SK-N-SH (cell line): Measurements from ENCODE around the gene NPTX1. TPM values are rescaled to one million over a fixed set of nuclear protein-coding genes. Genes with fewer than 3 reads are reported as not detected.

Experiments
- CTCF ChIA-PET: fragments of 300-600, 350-600 bp; formaldehyde crosslinking; extraction: SDS; loops from one replicate; lab custom pipeline; 2021; lab: Yijun Ruan, JAX
- POLR2A ChIA-PET: fragments of 350-600 bp; sonication (Branson Sonifier 250); formaldehyde crosslinking; extraction: SDS; loops from one replicate; lab custom pipeline; 2020; ENCODE audit warnings: antibody characterized with exemption, inconsistent platforms; lab: Yijun Ruan, JAX
- DNase-seq: peaks from one replicate; pipeline ENCODE4 v3.0.0; 2012
- H2AFZ ChIP-seq: fragments of 200-600 bp; sonication (generic); 2 replicates; pipeline ENCODE4 v1.8.1; 2016; ENCODE audit warnings: antibody characterized with exemption, mild to moderate bottlenecking, low read depth
- H3F3A ChIP-seq: fragments of 200-600 bp; sonication (generic); replicated peaks from 2 replicates; pipeline ENCODE3; 2016; ENCODE audit warnings: antibody characterized with exemption, mild to moderate bottlenecking; ENCODE audit not compliant: insufficient read depth
- H3K27ac ChIP-seq, 2 experiments: fragments of 200-500 bp in 1 of 2; fragments of 200-600 bp in 1 of 2; sonication (Bioruptor generic) in 1 of 2; sonication (generic), shearing (Covaris generic) in 1 of 2; 2 replicates each; pipeline versions ENCODE4 v1.5.1 to v1.6.1; 2014 to 2016; ENCODE audit warnings: low read depth in 2 of 2, inconsistent platforms in 1 of 2, low read length in 1 of 2, mild to moderate bottlenecking in 1 of 2, mixed read lengths in 1 of 2
- H3K27me3 ChIP-seq: fragments of 200-600 bp; sonication (generic), shearing (Covaris generic); 2 replicates; pipeline ENCODE4 v1.6.1; 2016; ENCODE audit warnings: mixed run types; ENCODE audit not compliant: insufficient read depth
- H3K36me3 ChIP-seq, 2 experiments: fragments of 200-500 bp in 1 of 2; fragments of 200-600 bp in 1 of 2; sonication (Bioruptor generic) in 1 of 2; sonication (generic) in 1 of 2; replicated peaks in 1 of 2; 2 replicates each; pipeline versions ENCODE3 to v1.5.1; 2014 to 2016; ENCODE audit warnings: low read length in 1 of 2, mild to moderate bottlenecking in 1 of 2; ENCODE audit not compliant: insufficient read depth in 2 of 2, control insufficient read depth in 1 of 2
- H3K4me1 ChIP-seq, 2 experiments: fragments of 200-500 bp in 1 of 2; fragments of 200-600 bp in 1 of 2; sonication (Bioruptor generic) in 1 of 2; sonication (generic), shearing (Covaris generic) in 1 of 2; 2 replicates each; pipeline versions ENCODE4 v1.5.1 to v1.6.1; 2014 to 2016; ENCODE audit warnings: low read depth in 1 of 2, low read length in 1 of 2, mixed run types in 1 of 2; ENCODE audit not compliant: insufficient read depth in 2 of 2, control insufficient read depth in 1 of 2
- H3K4me2 ChIP-seq: fragments of 200-600 bp; sonication (generic), shearing (Covaris generic); 2 replicates; pipeline ENCODE4 v1.6.1; 2017; ENCODE audit warnings: mixed run types
- H3K4me3 ChIP-seq, 2 experiments: fragments of 200-500 bp in 1 of 2; fragments of 200-600 bp in 1 of 2; sonication (Bioruptor generic) in 1 of 2; sonication (generic), shearing (Covaris generic) in 1 of 2; 2 replicates each; pipeline versions ENCODE4 v1.5.1 to v1.8.1; 2014 to 2016; ENCODE audit warnings: low read depth in 2 of 2, inconsistent platforms in 1 of 2, low read length in 1 of 2, mild to moderate bottlenecking in 1 of 2, mixed read lengths in 1 of 2, moderate library complexity in 1 of 2
- H3K79me2 ChIP-seq: fragments of 200-600 bp; sonication (generic); 2 replicates; pipeline ENCODE4 v1.8.1; 2017; ENCODE audit warnings: mild to moderate bottlenecking; ENCODE audit not compliant: insufficient read depth
- H3K9ac ChIP-seq: fragments of 200-600 bp; sonication (generic); 2 replicates; pipeline ENCODE4 v1.6.1; 2017; ENCODE audit warnings: mixed run types
- H3K9me2 ChIP-seq: fragments of 200-600 bp; sonication (generic); 2 replicates; pipeline ENCODE4 v1.6.1; 2017; ENCODE audit warnings: mixed run types
- H3K9me3 ChIP-seq: fragments of 200-600 bp; sonication (generic); 2 replicates; pipeline ENCODE4 v1.6.1; 2017; ENCODE audit warnings: mixed run types, mild to moderate bottlenecking, moderate library complexity
- H4K20me1 ChIP-seq: fragments of 200-600 bp; sonication (generic); 2 replicates; pipeline ENCODE4 v1.6.1; 2017; ENCODE audit warnings: mild to moderate bottlenecking, mixed run types; ENCODE audit not compliant: insufficient read depth
- ELF1 ChIP-seq: IDR thresholded peaks from 2 replicates; pipeline ENCODE4 v1.4.0; 2012
- EZH2phosphoT487 ChIP-seq: fragments of 200-600 bp; sonication (generic); IDR thresholded peaks from 2 replicates; pipeline ENCODE4 v1.6.1; 2017; ENCODE audit warnings: low read depth, mixed run types, mild to moderate bottlenecking, antibody characterized with exemption, moderate library complexity, borderline replicate concordance
- NFIC ChIP-seq: IDR thresholded peaks from 2 replicates; pipeline ENCODE4 v1.4.0; 2012; ENCODE audit warnings: borderline replicate concordance
- TAF1 ChIP-seq: IDR thresholded peaks from 2 replicates; pipeline ENCODE4 v1.6.1; 2012; ENCODE audit warnings: low read depth, mild to moderate bottlenecking, low read length, moderate library complexity, borderline replicate concordance
- TCF12 ChIP-seq: IDR thresholded peaks from 2 replicates; pipeline ENCODE4 v1.4.0; 2012
- WGBS: methylation state at CpG from one replicate; pipeline ENCODE4 v1.1.6; 2017; ENCODE audit warnings: low lambda C conversion rate; 5-methylcytosine and 5-hydroxymethylcytosine counted together
- polyA plus RNA-seq, 3 experiments: library from polyadenylated mRNA; depleted of rRNA; stranded (reverse); fragments of >200 nt; gene quantifications; 2 replicates each; pipeline ENCODE4 v1.2.3, GENCODE V29; 2012
- TF ChIP-seq, protein P1 (sequence below): fragments of 150-350 bp; IDR thresholded peaks from 2 replicates; pipeline ENCODE4 v1.6.1; 2016; ENCODE audit warnings: mild to moderate bottlenecking, low read depth, low read length
- TF ChIP-seq, protein P2 (sequence below): IDR thresholded peaks from 2 replicates; pipeline ENCODE4 v1.4.0; 2012; ENCODE audit warnings: low read depth, borderline replicate concordance
- TF ChIP-seq, protein P3 (sequence below): IDR thresholded peaks from 2 replicates; pipeline ENCODE4 v1.4.0; 2012; ENCODE audit warnings: low read depth

The NPTX1 gene, protein sequence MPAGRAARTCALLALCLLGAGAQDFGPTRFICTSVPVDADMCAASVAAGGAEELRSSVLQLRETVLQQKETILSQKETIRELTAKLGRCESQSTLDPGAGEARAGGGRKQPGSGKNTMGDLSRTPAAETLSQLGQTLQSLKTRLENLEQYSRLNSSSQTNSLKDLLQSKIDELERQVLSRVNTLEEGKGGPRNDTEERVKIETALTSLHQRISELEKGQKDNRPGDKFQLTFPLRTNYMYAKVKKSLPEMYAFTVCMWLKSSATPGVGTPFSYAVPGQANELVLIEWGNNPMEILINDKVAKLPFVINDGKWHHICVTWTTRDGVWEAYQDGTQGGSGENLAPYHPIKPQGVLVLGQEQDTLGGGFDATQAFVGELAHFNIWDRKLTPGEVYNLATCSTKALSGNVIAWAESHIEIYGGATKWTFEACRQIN
- 0.05 and 0.16 TPM in 2 replicates for polyA plus RNA-seq (2012; rRNA removed)
- 0.01 and 0.03 TPM in 2 replicates for polyA plus RNA-seq (2012; cell fraction: cytosol; rRNA removed)
- 0.05 and 0.38 TPM in 2 replicates for polyA plus RNA-seq (2012; cell fraction: nucleus; rRNA removed)

DNA sequence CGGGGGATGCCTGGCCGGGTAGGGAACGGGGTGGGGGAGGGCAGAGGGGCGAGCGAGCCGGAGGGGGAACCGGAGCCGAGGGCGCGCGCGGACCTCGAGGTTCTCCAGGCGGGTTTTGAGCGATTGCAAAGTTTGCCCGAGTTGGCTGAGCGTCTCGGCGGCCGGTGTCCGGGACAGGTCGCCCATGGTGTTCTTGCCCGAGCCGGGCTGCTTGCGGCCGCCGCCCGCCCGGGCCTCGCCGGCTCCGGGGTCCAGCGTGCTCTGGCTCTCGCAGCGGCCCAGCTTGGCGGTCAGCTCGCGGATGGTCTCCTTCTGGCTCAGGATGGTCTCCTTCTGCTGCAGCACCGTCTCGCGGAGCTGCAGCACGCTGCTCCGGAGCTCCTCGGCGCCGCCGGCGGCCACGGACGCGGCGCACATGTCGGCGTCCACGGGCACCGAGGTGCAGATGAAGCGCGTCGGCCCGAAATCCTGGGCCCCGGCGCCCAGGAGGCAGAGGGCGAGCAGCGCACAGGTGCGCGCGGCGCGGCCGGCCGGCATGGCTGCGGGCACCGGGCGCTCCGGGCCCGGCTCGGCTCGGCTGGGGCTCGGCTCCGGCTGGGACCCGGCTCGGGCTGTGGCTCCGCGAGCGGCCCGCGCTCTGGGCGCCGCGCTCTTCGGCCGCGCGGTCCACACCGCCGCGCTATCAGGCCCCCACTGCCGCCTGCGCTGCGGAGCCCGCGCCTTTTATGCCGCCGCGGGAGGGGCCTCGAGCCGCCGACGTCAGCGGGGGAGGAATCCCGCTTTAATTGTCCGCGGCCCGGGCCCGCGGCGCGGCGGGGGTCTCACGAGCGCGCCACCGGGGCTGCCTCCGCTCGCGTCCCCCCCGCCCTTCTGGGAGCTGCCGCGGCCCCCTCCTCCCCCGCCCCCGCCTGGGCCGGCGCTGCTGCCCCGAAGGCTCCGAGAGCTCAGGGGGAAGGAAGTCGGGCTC lies at the start of gene NPTX1:
Gene NPTX1 (minus strand): TSS at position 698 of the 967 bp plus-strand sequence. CDS start 161 bp downstream, at position 537.
- TF ChIP-seq EZH2phosphoT487, result peak; percentile 74
- TF ChIP-seq, protein P1, sequence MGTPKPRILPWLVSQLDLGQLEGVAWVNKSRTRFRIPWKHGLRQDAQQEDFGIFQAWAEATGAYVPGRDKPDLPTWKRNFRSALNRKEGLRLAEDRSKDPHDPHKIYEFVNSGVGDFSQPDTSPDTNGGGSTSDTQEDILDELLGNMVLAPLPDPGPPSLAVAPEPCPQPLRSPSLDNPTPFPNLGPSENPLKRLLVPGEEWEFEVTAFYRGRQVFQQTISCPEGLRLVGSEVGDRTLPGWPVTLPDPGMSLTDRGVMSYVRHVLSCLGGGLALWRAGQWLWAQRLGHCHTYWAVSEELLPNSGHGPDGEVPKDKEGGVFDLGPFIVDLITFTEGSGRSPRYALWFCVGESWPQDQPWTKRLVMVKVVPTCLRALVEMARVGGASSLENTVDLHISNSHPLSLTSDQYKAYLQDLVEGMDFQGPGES, result no peak
- TF ChIP-seq, all 33 proteins: peak for 1
- WGBS, result 3% methylated on average over 48 of the region's 136 CpGs
- H3K9me2 ChIP-seq, result no peaks in the 10 kb centered on the region
- no peak within 1 kb of the TSS for H2AFZ ChIP-seq
- peaks cover 99% of the 10 kb centered on the region for H3K27me3 ChIP-seq
- CTCF ChIA-PET, result interaction anchor here (0.6 to 7.6 kb wide), 38 partner anchors 7 to 525 kb away, joined by 3 to 71 read pairs (median 4); no protein-coding TSS in a partner anchor
- H3K79me2 ChIP-seq, result no peaks in the 10 kb centered on the region
- H4K20me1 ChIP-seq, result peaks cover 14% of the 10 kb centered on the region
- H3F3A ChIP-seq, result no peaks in the 10 kb centered on the region
- no peaks in the 10 kb centered on the region for H3K36me3 ChIP-seq
- POLR2A ChIA-PET, result interaction anchor here (1.1 to 1.7 kb wide), 3 partner anchors 11 to 22 kb away, joined by 4 to 5 read pairs (median 4); no protein-coding TSS in a partner anchor
- H3K4me2 ChIP-seq, result peak within 1 kb of the TSS; percentile 91
- H3K27ac ChIP-seq, result no peak within 1 kb of the TSS
- H3K4me1 ChIP-seq, result peaks cover 0 to 14% of the 10 kb centered on the region in 2 experiments; a peak in 1 of 4 replicates
- no peaks in the 10 kb centered on the region for H3K9me3 ChIP-seq
- peak; percentile 87 for DNase-seq
- H3K9ac ChIP-seq, result no peak within 1 kb of the TSS
- H3K4me3 ChIP-seq, result peak within 1 kb of the TSS; percentile 27 to 55; a peak in 2 of 4 replicates

DNA sequence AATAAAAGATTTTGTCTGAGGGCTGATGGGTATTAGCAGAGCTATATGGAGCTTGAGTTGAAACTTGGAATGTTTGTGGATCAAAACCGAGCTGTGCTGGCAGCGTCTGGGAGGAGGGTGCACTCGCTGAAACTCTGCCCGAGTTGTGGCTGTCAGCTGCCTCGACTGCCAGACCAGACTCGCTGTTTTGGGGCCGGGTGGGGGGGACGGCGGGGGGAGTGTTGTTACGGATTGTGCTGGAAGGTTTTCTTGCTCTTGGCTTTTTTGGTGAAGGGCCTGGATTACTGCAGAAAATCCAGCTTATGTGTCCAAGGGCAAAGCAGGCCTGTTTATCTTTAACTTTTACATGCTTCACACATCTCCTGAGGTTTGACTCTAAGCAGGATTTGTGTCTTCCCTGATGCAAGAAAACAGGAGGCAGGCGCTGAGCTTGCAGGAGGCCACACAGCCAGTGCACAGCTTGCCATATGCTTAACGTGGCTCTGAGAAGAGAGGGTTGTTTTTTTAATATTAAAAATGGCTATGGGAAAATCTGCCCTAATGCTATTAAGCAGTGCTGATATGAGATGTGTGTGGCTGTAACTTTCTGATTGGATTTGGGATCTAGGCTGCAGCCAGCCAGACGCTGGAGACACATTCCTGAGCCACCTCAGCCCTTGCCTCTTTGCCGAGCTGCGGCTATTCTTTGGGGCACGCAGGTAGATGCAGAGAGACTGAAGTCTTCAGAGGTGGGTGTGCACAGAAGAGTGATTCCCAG lies 47.7 kb upstream of the NPTX1 start:
- peaks cover 5 to 9% of the 10 kb centered on the region in 2 experiments; a peak in 2 of 4 replicates for H3K4me1 ChIP-seq
- no peaks in the 10 kb centered on the region for H3K9me3 ChIP-seq
- H3K79me2 ChIP-seq, result no peaks in the 10 kb centered on the region
- no peaks in the 10 kb centered on the region for H4K20me1 ChIP-seq
- no peaks in the 10 kb centered on the region for H3F3A ChIP-seq
- H3K27ac ChIP-seq, result peak overlapping the region in 1 of 2 experiments; percentile 13; a peak in 1 of 4 replicates
- ChIA-PET CTCF (interaction anchor here (0.9 to 2.1 kb wide), 5 partner anchors 11 to 97 kb away, joined by 3 to 7 read pairs (median 4); partner anchors contain the start of gene RPTOR), POLR2A (no interaction called here)
- H3K4me2 ChIP-seq, result no peak overlapping the region
- no peaks in the 10 kb centered on the region for H3K9me2 ChIP-seq
- H3K4me3 ChIP-seq, result no peak overlapping the region
- 0 out of 2 replicates have a peak overlapping the region, but pooled peaks have one; percentile 30 for H2AFZ ChIP-seq
- peaks cover 16% of the 10 kb centered on the region; the same call in 1 of the 2 replicates for H3K27me3 ChIP-seq
- WGBS, result 57% methylated on average over 16 of the region's 16 CpGs
- peak; percentile 65 for DNase-seq
- no peak overlapping the region for H3K9ac ChIP-seq
- no peaks in the 10 kb centered on the region for H3K36me3 ChIP-seq
- TF ChIP-seq TCF12 (no peak), TAF1 (no peak), ELF1 (no peak), NFIC (no peak)
- TF ChIP-seq, protein P2, sequence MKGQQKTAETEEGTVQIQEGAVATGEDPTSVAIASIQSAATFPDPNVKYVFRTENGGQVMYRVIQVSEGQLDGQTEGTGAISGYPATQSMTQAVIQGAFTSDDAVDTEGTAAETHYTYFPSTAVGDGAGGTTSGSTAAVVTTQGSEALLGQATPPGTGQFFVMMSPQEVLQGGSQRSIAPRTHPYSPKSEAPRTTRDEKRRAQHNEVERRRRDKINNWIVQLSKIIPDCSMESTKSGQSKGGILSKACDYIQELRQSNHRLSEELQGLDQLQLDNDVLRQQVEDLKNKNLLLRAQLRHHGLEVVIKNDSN, result no peak
- TF ChIP-seq, protein P3, sequence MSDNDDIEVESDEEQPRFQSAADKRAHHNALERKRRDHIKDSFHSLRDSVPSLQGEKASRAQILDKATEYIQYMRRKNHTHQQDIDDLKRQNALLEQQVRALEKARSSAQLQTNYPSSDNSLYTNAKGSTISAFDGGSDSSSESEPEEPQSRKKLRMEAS, result no peak
